Thoracic aorta (tissue), 2 donors: ENCODE data around the gene HEPACAM. TPM values are rescaled to one million over a fixed set of nuclear protein-coding genes. Genes with fewer than 3 reads are reported as not detected.

Source experiments
- ATAC-seq: fragments of 150-250 bp; one replicate; pipeline ENCODE4 v1.8.0; 2017; ENCODE audit warnings: low read depth; ENCODE audit not compliant: insufficient number of reproducible peaks, low FRiP score
- DNase-seq: peaks from one replicate; pipeline ENCODE4 v3.0.0-alpha.2; 2020; ENCODE audit warnings: low spot score
- H3K27ac ChIP-seq, 2 donors: fragments of 200-600 bp; sonication (generic); 1 replicate in 1 of 2; 2 replicates in 1 of 2; pipeline ENCODE4 v1.5.1; 2016; ENCODE audit warnings: mild to moderate bottlenecking in 2 of 2, moderate library complexity in 2 of 2
- H3K27me3 ChIP-seq: fragments of 200-600 bp; sonication (generic); replicated peaks from 2 replicates; pipeline ENCODE4 v1.6.0; 2016; ENCODE audit warnings: mild to moderate bottlenecking; ENCODE audit not compliant: insufficient read depth
- H3K36me3 ChIP-seq: fragments of 200-600 bp; sonication (generic); one replicate; pipeline ENCODE4 v1.5.1; 2016
- H3K4me1 ChIP-seq, 2 donors: fragments of 200-600 bp; sonication (generic); 1 replicate in 1 of 2; 2 replicates in 1 of 2; pipeline versions ENCODE4 v1.5.1 to v1.6.0; 2016; ENCODE audit warnings: low read depth in 2 of 2, mild to moderate bottlenecking in 1 of 2; ENCODE audit not compliant: control insufficient read depth in 1 of 2
- H3K4me3 ChIP-seq: fragments of 200-600 bp; sonication (generic); 2 replicates; pipeline ENCODE4 v1.5.1; 2016; ENCODE audit warnings: mild to moderate bottlenecking
- H3K9me3 ChIP-seq: fragments of 200-600 bp; sonication (generic); 2 replicates; pipeline ENCODE4 v1.5.1; 2016
- total RNA-seq, 2 donors: library from RNA; depleted of rRNA; stranded (reverse); fragments of >200 nt; gene quantifications; one replicate each; pipeline versions ENCODE4 v1.1.0 to v1.2.3, GENCODE V29; 2016
- TF ChIP-seq, protein P1 (sequence below): fragments of 200-600 bp; sonication (generic); IDR thresholded peaks from one replicate; pipeline ENCODE4 v1.5.1; 2019; ENCODE audit warnings: antibody characterized with exemption

The HEPACAM gene
- total RNA-seq, 2 donors from 2014 or later = 0.49 to 1.2 TPM

DNA sequence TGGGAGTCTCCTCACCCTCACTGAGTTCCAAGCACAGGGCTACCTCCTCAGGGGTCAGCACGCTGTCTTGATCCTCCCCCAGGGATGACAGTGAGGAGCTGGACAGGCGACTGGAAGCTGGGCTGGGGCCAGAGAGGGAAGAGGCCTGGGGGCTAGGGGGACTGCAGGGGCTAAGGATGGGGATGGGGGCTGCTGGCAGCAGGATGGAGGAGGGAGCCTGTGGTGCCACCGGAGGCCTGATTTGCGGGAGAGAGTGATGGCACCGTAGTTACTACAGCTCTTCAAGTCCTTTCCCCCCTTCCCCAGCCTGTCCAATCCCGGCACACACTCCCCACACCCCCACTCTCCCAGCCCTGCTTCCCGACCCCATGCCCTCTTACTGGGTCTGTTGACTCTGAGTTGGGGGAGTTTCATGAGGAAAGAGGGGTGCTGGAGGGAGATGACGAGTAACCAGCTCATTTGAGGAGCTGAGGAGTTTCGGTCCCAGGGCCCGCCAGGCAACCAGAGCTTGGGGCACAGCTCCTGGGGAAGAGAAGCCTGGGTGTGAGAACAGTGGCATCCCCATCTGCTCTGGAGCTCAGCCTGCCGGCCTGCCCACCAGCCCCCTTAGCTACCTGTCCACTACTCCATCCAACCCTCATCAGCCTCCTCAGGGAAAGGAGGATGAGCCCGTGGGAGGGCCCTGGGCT, 48.7 kb downstream of the HEPACAM start:
- DNase-seq (no peak), ATAC-seq (no peak)
- Histone ChIP-seq H3K4me1 (no peaks in the 10 kb centered on the region), H3K9me3 (no peaks in the 10 kb centered on the region), H3K27me3 (no peaks in the 10 kb centered on the region), H3K36me3 (no peaks in the 10 kb centered on the region), H3K4me3 (no peak overlapping the region), H3K27ac (no peak overlapping the region)
- TF ChIP-seq, protein P1, sequence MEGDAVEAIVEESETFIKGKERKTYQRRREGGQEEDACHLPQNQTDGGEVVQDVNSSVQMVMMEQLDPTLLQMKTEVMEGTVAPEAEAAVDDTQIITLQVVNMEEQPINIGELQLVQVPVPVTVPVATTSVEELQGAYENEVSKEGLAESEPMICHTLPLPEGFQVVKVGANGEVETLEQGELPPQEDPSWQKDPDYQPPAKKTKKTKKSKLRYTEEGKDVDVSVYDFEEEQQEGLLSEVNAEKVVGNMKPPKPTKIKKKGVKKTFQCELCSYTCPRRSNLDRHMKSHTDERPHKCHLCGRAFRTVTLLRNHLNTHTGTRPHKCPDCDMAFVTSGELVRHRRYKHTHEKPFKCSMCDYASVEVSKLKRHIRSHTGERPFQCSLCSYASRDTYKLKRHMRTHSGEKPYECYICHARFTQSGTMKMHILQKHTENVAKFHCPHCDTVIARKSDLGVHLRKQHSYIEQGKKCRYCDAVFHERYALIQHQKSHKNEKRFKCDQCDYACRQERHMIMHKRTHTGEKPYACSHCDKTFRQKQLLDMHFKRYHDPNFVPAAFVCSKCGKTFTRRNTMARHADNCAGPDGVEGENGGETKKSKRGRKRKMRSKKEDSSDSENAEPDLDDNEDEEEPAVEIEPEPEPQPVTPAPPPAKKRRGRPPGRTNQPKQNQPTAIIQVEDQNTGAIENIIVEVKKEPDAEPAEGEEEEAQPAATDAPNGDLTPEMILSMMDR = no peak

DNA sequence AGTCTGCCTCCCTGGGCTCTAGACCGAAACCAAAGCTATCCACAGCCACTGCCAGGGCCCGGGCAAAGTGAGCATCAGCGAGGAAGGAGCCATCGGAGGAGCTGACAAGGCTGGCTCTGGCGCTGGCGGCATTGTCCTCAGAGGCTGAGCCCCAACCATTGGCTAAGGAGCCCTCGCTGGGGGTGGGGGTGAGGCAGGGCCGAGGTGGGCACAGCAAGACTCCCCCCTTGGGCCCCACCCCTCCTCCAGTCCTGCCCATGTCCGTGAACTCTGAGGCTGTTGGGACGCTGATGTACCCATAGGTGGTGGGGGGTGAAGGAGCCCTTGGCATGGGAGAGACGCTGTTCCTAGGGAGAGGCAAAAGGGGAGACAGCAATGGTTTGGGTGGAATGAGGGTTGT, 49.4 kb downstream of the HEPACAM start:
- DNase-seq = no peak
- TF ChIP-seq, protein P1 = no peak
- Histone ChIP-seq H3K27me3 (no peaks in the 10 kb centered on the region), H3K36me3 (no peaks in the 10 kb centered on the region), H3K4me3 (no peak overlapping the region), H3K9me3 (no peaks in the 10 kb centered on the region), H3K4me1 (no peaks in the 10 kb centered on the region), H3K27ac (no peak overlapping the region)
- no peak for ATAC-seq

- H3K36me3 ChIP-seq = no peaks in the 10 kb centered on the region
- TF ChIP-seq, protein P1 = no peak
- no peak overlapping the region for H3K27ac ChIP-seq
- no peaks in the 10 kb centered on the region for H3K27me3 ChIP-seq
- H3K4me3 ChIP-seq = no peak overlapping the region
- no peak for ATAC-seq
- H3K4me1 ChIP-seq = no peaks in the 10 kb centered on the region
- DNase-seq = no peak
- no peaks in the 10 kb centered on the region for H3K9me3 ChIP-seq
Observed at GRCh38 chr11:124884869-124885479, 50.9 kb downstream of the HEPACAM start.

DNA sequence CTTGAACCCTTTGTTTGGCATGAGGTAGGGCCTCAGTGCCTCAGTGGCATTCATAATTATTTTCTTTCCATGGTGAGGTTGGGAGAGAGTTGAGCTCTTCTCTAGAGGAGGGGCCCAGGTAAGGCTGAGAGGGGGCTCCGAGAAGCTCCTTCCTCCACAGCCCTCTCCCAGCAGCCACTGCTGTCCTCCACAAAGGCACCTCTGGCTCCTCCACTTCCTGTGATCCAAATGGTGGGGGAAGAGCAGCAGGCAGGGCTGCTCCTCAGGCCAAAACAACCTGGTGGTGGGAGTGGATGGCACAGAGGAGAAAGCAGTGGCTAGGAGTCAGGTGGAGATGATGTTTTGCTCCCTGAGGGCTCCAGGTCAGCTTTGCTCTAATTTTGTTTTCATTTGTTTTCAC, 51.5 kb downstream of the HEPACAM start:
- no peak overlapping the region for H3K27ac ChIP-seq
- DNase-seq = no peak
- no peaks in the 10 kb centered on the region for H3K27me3 ChIP-seq

GRCh38 chr11:124882339-124883071, 53.3 kb downstream of the HEPACAM start:
- Histone ChIP-seq H3K36me3 (no peaks in the 10 kb centered on the region), H3K4me1 (peaks cover 0 to under 1% of the 10 kb centered on the region in 2 donors), H3K9me3 (no peaks in the 10 kb centered on the region), H3K4me3 (no peak overlapping the region), H3K27ac (no peak overlapping the region), H3K27me3 (no peaks in the 10 kb centered on the region)
- DNase-seq = no peak
- no peak for ATAC-seq
- TF ChIP-seq, protein P1 = no peak

More for the DNA sequence above, 51.5 kb downstream of the HEPACAM start:
- Histone ChIP-seq H3K4me1 (no peaks in the 10 kb centered on the region), H3K9me3 (no peaks in the 10 kb centered on the region), H3K4me3 (no peak overlapping the region), H3K36me3 (no peaks in the 10 kb centered on the region)
- no peak for ATAC-seq
- TF ChIP-seq, protein P1 = no peak
